Gastroesophageal sphincter (tissue), 4 donors: ENCODE results near the gene NBPF1. TPM values are rescaled to one million over a fixed set of nuclear protein-coding genes. Genes with fewer than 3 reads are reported as not detected.
A peak's percentile ranks its signal among the peaks of the same experiment; 100 is the strongest.
"Not testable (repeated sequence)": the region's sequence is repeated elsewhere in the genome, so short reads cannot be mapped to it uniquely, and the experiment has no call there.

ENCODE experiments used
- ATAC-seq: fragments of 150-250 bp; one replicate; pipeline ENCODE4 v1.9.1; 2016; ENCODE audit warnings: mild to moderate bottlenecking, moderate library complexity
- H3K27ac ChIP-seq, 4 donors: fragments of 200-600 bp; sonication (generic) in 3 of 4; 1 replicate in 3 of 4; 2 replicates in 1 of 4; pipeline ENCODE4 v1.5.1; 2016 to 2019
- H3K27me3 ChIP-seq: fragments of 200-600 bp; sonication (generic); one replicate; pipeline ENCODE4 v1.5.1; 2019
- H3K36me3 ChIP-seq, 2 donors: fragments of 200-600 bp; sonication (generic); one replicate each; pipeline ENCODE4 v1.5.1; 2019; ENCODE audit warnings: control low read depth in 1 of 2
- H3K4me1 ChIP-seq, 3 donors: fragments of 200-600 bp; sonication (generic); 1 replicate in 2 of 3; 2 replicates in 1 of 3; pipeline ENCODE4 v1.5.1; 2016 to 2019; ENCODE audit warnings: control low read depth in 2 of 3
- H3K4me3 ChIP-seq, 2 donors: fragments of 200-600 bp; sonication (generic); one replicate each; pipeline ENCODE4 v1.5.1; 2019; ENCODE audit warnings: mild to moderate bottlenecking in 1 of 2, moderate library complexity in 1 of 2
- H3K9me3 ChIP-seq, 3 donors: fragments of 200-600 bp; sonication (generic); one replicate each; pipeline ENCODE4 v1.5.1; 2017 to 2019; ENCODE audit warnings: control low read depth in 2 of 3
- CTCF ChIP-seq, 4 experiments: fragments of 200-600 bp in 2 of 4; fragments of 450-650 bp in 2 of 4; sonication (generic) in 1 of 4; IDR thresholded peaks; one replicate each; pipeline ENCODE4 v1.5.1; 2017 to 2019; ENCODE audit warnings: antibody characterized with exemption in 4 of 4, mild to moderate bottlenecking in 2 of 4, moderate library complexity in 2 of 4
- EP300 ChIP-seq: sonication (generic); formaldehyde crosslinking; IDR thresholded peaks from one replicate; pipeline ENCODE4 v1.6.1; 2017; ENCODE audit warnings: antibody characterized with exemption, mild to moderate bottlenecking
- POLR2A ChIP-seq, 2 donors: fragments of 450-650 bp; IDR thresholded peaks; one replicate each; pipeline ENCODE4 v1.6.1; 2017; ENCODE audit warnings: antibody characterized with exemption in 2 of 2, mild to moderate bottlenecking in 2 of 2, moderate library complexity in 1 of 2
- POLR2AphosphoS5 ChIP-seq: sonication (generic); formaldehyde crosslinking; IDR thresholded peaks from one replicate; pipeline ENCODE4 v1.6.1; 2017; ENCODE audit warnings: antibody characterized with exemption
- WGBS, 2 donors: methylation state at CpG; one replicate each; pipeline ENCODE4 v1.1.5; 2018; ENCODE audit warnings: low coverage in 1 of 2; 5-methylcytosine and 5-hydroxymethylcytosine counted together
- total RNA-seq, 4 donors: library from RNA; depleted of rRNA; stranded (reverse); fragments of >200 nt; gene quantifications; one replicate each; pipeline ENCODE4 v1.1.0, GENCODE V29; 2016

NBPF1 gene
- 10 to 100 TPM; 21.8 to 46.6 (median 30.7) TPM for total RNA-seq

- peak within 1 kb of the TSS; percentile 37 to 56 for H3K4me3 ChIP-seq
- peak within 1 kb of the TSS; percentile 2 to 82 (median 80) for H3K27ac ChIP-seq
- peaks cover 0 to 12% of the 10 kb centered on the region in 2 donors for H3K36me3 ChIP-seq
- peaks cover 0 to 31% (median 11%) of the 10 kb centered on the region in 3 donors for H3K4me1 ChIP-seq
- 0 to 1% methylated on average over 33 to 62 of the region's 82 CpGs for WGBS, 2 donors
- ATAC-seq, result peak; percentile 93
- no peaks in the 10 kb centered on the region for H3K9me3 ChIP-seq
- H3K27me3 ChIP-seq, result no peaks in the 10 kb centered on the region
- TF ChIP-seq POLR2AphosphoS5 (peak; percentile 83), POLR2A (IDR thresholded peaks at IDR 0.05) (peak; percentile 65 to 69), CTCF (IDR thresholded peaks at IDR 0.05) (peak in 2 of 4 experiments; percentile 31 to 51), EP300 (no peak)
These were observed at the start of gene NBPF1 for GRCh38 chr1:16613185-16614147. Gene NBPF1, minus strand, starts transcription at chr1:16613564.

GRCh38 chr1:16658234-16658633 lies 44.9 kb upstream of the NBPF1 start:
- not testable (repeated sequence) for H3K27ac ChIP-seq, H3K27me3 ChIP-seq, H3K36me3 ChIP-seq, H3K4me1 ChIP-seq, H3K4me3 ChIP-seq, H3K9me3 ChIP-seq
- no CpG with 5 or more reads among the region's 32 CpGs for WGBS, 2 donors
- peak; percentile 37 for ATAC-seq

- H3K4me1 ChIP-seq, H3K27ac ChIP-seq, H3K36me3 ChIP-seq, H3K27me3 ChIP-seq, H3K9me3 ChIP-seq, H3K4me3 ChIP-seq, ATAC-seq: not testable (repeated sequence)
- no CpG with 5 or more reads among the region's 14 CpGs for WGBS, 2 donors
These were observed 43.8 kb upstream of the NBPF1 start for GRCh38 chr1:16656981-16657683.

GRCh38 chr1:16656574-16656973 lies 43.2 kb upstream of the NBPF1 start:
- not testable (repeated sequence) for H3K27ac ChIP-seq, H3K27me3 ChIP-seq, H3K9me3 ChIP-seq, H3K4me3 ChIP-seq, ATAC-seq, H3K4me1 ChIP-seq, H3K36me3 ChIP-seq
- no CpG with 5 or more reads among the region's 6 CpGs for WGBS, 2 donors

GRCh38 chr1:16651560-16651959 lies 38.2 kb upstream of the NBPF1 start:
- H3K9me3 ChIP-seq, H3K4me3 ChIP-seq, H3K36me3 ChIP-seq, H3K27ac ChIP-seq, ATAC-seq, H3K4me1 ChIP-seq: not testable (repeated sequence)
- H3K27me3 ChIP-seq, result peaks cover 21% of the 10 kb centered on the region
- WGBS, 2 donors, result 86% methylated on average over 1 of the region's 1 CpG; no CpG with 5 or more reads in 1 of the 2 donors

GRCh38 chr1:16649960-16650359 lies 36.6 kb upstream of the NBPF1 start:
- peaks cover 29% of the 10 kb centered on the region for H3K27me3 ChIP-seq
- H3K36me3 ChIP-seq, H3K4me1 ChIP-seq, H3K9me3 ChIP-seq, H3K4me3 ChIP-seq, H3K27ac ChIP-seq, ATAC-seq: not testable (repeated sequence)
- 79 to 100% methylated on average over 1 to 6 of the region's 9 CpGs for WGBS, 2 donors

GRCh38 chr1:16649390-16649789 lies 36.0 kb upstream of the NBPF1 start:
- not testable (repeated sequence) for ATAC-seq, H3K36me3 ChIP-seq, H3K27ac ChIP-seq, H3K4me3 ChIP-seq, H3K9me3 ChIP-seq
- no CpG with 5 or more reads among the region's 6 CpGs for WGBS, 2 donors
- peaks cover 29% of the 10 kb centered on the region for H3K27me3 ChIP-seq
- peaks cover 0 to 13% (median 7%) of the 10 kb centered on the region in 3 donors for H3K4me1 ChIP-seq

- WGBS, 2 donors, result no CpG with 5 or more reads among the region's 8 CpGs
- H3K9me3 ChIP-seq, H3K36me3 ChIP-seq, ATAC-seq, H3K4me3 ChIP-seq, H3K27ac ChIP-seq: not testable (repeated sequence)
- peaks cover 29% of the 10 kb centered on the region for H3K27me3 ChIP-seq
- H3K4me1 ChIP-seq, result peaks cover under 1 to 17% (median 10%) of the 10 kb centered on the region in 3 donors
These were observed 35.4 kb upstream of the NBPF1 start for GRCh38 chr1:16648756-16649155.

- H3K4me1 ChIP-seq, result peaks cover 2 to 22% (median 15%) of the 10 kb centered on the region in 3 donors
- H3K4me3 ChIP-seq, result peak overlapping the region in 1 of 2 donors; percentile 12
- H3K9me3 ChIP-seq, H3K36me3 ChIP-seq, ATAC-seq, H3K27ac ChIP-seq: not testable (repeated sequence)
- no CpG with 5 or more reads among the region's 32 CpGs for WGBS, 2 donors
- H3K27me3 ChIP-seq, result peaks cover 29% of the 10 kb centered on the region
These were observed 34.9 kb upstream of the NBPF1 start for GRCh38 chr1:16648250-16648649.

GRCh38 chr1:16647179-16648176 lies 34.1 kb upstream of the NBPF1 start:
- peaks cover 5 to 29% (median 22%) of the 10 kb centered on the region in 3 donors for H3K4me1 ChIP-seq
- 0% methylated on average over 2 of the region's 84 CpGs; no CpG with 5 or more reads in 1 of the 2 donors for WGBS, 2 donors
- not testable (repeated sequence) for ATAC-seq, H3K9me3 ChIP-seq, H3K27ac ChIP-seq, H3K36me3 ChIP-seq
- H3K27me3 ChIP-seq, result peaks cover 29% of the 10 kb centered on the region
- peak overlapping the region in 1 of 2 donors; percentile 12 for H3K4me3 ChIP-seq

- H3K4me1 ChIP-seq, result peaks cover 5 to 36% (median 25%) of the 10 kb centered on the region in 3 donors
- H3K4me3 ChIP-seq, H3K36me3 ChIP-seq, ATAC-seq, H3K27ac ChIP-seq, H3K9me3 ChIP-seq: not testable (repeated sequence)
- WGBS, 2 donors, result no CpG with 5 or more reads among the region's 17 CpGs
- H3K27me3 ChIP-seq, result peaks cover 29% of the 10 kb centered on the region
These were observed 33.4 kb upstream of the NBPF1 start for GRCh38 chr1:16646716-16647115.
